Type B pancreatic cell (in vitro differentiated cells): Measurements from ENCODE around the gene COL4A3. TPM values are rescaled to one million over a fixed set of nuclear protein-coding genes. Genes with fewer than 3 reads are reported as not detected.

Source experiments
- DNase-seq: peaks from one replicate; pipeline ENCODE4 v3.0.0; 2021; ENCODE audit warnings: mixed read lengths; ENCODE audit not compliant: unreplicated experiment; ENCODE audit errors: extremely low spot score
- H3K27ac Mint-ChIP-seq: 2 replicates; pipeline ENCODE4 v1.8.0; 2021; ENCODE audit warnings: mild to moderate bottlenecking, mixed read lengths
- H3K27me3 Mint-ChIP-seq: 2 replicates; pipeline ENCODE4 v1.8.0; 2021; ENCODE audit warnings: mixed read lengths
- H3K36me3 Mint-ChIP-seq: 2 replicates; pipeline ENCODE4 v1.8.0; 2021; ENCODE audit warnings: mixed read lengths
- H3K4me1 Mint-ChIP-seq: one replicate; pipeline ENCODE4 v1.8.0; 2021; ENCODE audit warnings: mixed read lengths; ENCODE audit not compliant: unreplicated experiment
- H3K4me3 Mint-ChIP-seq: 2 replicates; pipeline ENCODE4 v1.8.0; 2021; ENCODE audit warnings: mild to moderate bottlenecking, mixed read lengths
- H3K9me3 Mint-ChIP-seq: 2 replicates; pipeline ENCODE4 v1.8.0; 2021; ENCODE audit warnings: mixed read lengths
- total RNA-seq: library from RNA; stranded (reverse); gene quantifications from 2 replicates; pipeline ENCODE4 v1.2.1, GENCODE V29; 2021; ENCODE audit warnings: low replicate concordance
- TF ChIP-seq, protein P1 (sequence below): fragments of 200-600 bp; sonication (generic); conservative IDR thresholded peaks from 2 replicates; pipeline ENCODE4 v1.5.0; 2021; ENCODE audit warnings: antibody characterized with exemption, mild to moderate bottlenecking

COL4A3 gene
- total RNA-seq, 1 donor from 2014 or later, result 0.19 TPM

DNA sequence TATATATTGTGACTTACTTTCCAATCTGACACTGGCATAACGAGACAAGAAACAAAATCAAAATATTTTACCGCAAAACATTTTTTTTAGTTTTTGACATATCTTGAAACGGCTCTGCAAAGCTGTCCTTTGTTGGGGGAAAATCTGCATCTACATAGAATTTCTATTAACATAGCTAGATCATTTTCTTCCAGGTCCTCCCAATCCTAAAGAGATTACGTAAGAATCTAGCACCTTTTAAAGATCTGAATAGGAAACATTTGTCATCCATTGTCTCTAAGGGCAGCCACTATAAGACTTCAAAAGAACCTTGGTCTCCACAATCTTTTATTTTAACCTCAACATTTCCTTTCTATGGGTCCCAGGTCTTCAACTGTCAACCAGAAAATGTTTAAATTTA, 159.4 kb downstream of the COL4A3 start:
- Mint-ChIP-seq H3K9me3 (no peaks in the 10 kb centered on the region), H3K4me3 (peak overlapping the region; percentile 95), H3K4me1 (peaks cover 12% of the 10 kb centered on the region), H3K27me3 (no peaks in the 10 kb centered on the region), H3K36me3 (peaks cover 5% of the 10 kb centered on the region), H3K27ac (no peak overlapping the region)
- TF ChIP-seq, protein P1, sequence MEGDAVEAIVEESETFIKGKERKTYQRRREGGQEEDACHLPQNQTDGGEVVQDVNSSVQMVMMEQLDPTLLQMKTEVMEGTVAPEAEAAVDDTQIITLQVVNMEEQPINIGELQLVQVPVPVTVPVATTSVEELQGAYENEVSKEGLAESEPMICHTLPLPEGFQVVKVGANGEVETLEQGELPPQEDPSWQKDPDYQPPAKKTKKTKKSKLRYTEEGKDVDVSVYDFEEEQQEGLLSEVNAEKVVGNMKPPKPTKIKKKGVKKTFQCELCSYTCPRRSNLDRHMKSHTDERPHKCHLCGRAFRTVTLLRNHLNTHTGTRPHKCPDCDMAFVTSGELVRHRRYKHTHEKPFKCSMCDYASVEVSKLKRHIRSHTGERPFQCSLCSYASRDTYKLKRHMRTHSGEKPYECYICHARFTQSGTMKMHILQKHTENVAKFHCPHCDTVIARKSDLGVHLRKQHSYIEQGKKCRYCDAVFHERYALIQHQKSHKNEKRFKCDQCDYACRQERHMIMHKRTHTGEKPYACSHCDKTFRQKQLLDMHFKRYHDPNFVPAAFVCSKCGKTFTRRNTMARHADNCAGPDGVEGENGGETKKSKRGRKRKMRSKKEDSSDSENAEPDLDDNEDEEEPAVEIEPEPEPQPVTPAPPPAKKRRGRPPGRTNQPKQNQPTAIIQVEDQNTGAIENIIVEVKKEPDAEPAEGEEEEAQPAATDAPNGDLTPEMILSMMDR, result no peak
- no peak for DNase-seq

DNA sequence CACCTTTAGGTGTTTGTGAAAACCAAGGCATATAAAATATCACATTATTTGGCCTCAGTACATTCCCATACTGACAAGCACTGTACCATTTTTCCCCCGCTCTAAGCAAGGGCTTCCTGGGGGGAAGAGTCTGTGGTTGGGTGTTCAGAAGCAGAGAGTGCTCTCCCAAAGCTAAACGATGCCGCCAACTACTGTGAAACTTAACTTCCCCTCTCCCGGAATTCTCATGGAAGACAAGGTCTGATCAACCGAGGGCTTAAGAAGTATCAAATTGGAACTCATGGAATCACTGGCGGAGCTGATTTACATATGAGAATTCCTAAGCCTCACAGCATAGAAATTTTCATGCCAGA, 160.2 kb downstream of the COL4A3 start:
- no peaks in the 10 kb centered on the region for H3K27me3 Mint-ChIP-seq
- peaks cover 12% of the 10 kb centered on the region for H3K4me1 Mint-ChIP-seq
- DNase-seq, result no peak
- H3K4me3 Mint-ChIP-seq, result peak overlapping the region; percentile 95
- TF ChIP-seq, protein P1, result no peak
- no peaks in the 10 kb centered on the region for H3K9me3 Mint-ChIP-seq
- peak overlapping the region; percentile 94 for H3K27ac Mint-ChIP-seq
- H3K36me3 Mint-ChIP-seq, result peaks cover 5% of the 10 kb centered on the region

DNA sequence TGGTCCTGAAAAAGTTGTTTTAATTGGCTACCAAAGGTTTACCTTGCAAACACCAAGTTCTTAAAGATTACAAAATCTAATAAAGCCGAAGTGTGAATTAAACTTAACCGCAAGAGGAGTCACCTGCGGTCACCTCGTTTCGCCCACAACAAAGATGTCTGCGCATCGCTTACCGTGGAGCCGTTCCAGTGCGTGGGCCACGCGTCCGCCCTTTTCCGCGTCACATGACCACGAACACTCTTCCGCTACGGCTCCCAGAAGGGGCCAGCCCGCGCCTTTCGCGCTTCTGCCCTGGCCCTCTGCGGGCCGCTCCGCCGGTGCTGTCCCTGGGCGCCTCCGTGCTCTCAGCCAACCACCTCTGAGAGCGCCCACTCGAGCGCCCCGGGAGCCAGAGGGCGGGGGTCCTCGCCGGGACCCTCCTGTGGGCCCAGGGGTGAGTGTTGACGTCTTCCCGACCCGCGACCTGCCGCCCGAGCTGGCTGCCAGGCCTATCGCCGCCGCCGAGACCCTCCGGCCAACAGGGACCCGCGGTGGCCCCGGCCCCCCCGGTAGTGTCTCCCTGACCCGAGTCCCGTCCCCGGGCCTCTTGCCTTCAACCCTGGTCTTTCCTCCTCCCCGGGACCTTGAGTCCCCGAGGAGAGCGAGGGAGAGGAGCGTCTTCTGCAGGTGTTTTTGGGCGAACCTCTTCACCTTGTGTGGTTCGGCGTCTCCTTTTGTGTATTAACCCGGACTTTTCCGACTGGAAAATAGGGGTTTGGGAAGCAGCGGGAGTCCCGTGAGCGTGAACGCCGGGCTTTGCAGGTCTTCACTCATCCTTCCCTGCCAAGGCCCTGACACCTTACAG, 160.8 kb downstream of the COL4A3 start, which contains the start of gene MFF:
Gene MFF (plus strand): TSS at position 257 of the 844 bp plus-strand sequence. CDS start 5,415 bp downstream, outside the sequence.
- Mint-ChIP-seq H3K36me3 (peaks cover 5% of the 10 kb centered on the region), H3K4me3 (peak within 1 kb of the TSS; percentile 95), H3K4me1 (peaks cover 12% of the 10 kb centered on the region), H3K9me3 (no peaks in the 10 kb centered on the region), H3K27ac (peak within 1 kb of the TSS; percentile 94), H3K27me3 (no peaks in the 10 kb centered on the region)
- TF ChIP-seq, protein P1, result no peak
- peak; percentile 91 for DNase-seq

DNA sequence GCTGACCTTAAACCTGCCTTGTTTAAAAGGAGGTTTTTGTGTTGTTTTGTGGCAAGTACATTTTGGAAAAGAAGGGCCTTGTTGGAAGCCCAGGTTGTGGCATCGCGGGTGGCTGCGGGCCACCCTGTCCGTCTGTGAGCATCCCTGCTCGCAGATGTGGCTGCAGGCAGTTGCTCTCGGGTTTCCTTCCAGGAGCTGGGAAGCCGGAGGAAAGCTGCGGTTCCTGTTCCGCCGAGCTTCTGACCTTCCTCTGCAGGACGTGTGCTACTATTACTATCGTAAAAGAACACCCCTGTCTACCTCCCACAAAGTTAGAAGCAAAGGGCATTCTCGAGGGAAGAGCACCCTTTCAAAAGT, 161.4 kb downstream of the COL4A3 start:
- no peak for DNase-seq

DNA sequence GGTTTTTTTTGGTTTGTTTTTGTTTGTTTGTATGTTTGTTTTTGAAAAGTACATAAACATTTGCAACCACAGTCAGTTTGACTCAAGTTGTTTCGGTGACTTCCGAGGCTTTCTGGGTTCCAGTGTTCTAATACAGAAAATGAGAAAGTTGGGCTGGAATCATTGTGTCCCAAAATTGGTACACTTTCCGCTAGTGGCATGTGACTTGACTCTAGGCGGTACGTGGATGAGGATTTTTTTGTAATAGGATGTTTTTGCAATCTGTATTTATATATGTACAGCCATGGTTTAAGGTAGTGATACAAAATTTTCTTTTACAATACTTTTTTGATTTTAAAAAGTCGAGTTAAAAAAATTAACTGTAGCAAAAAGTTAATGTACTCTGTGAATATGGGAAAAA, 162.4 kb downstream of the COL4A3 start:
- Mint-ChIP-seq H3K4me3 (peak overlapping the region; percentile 95), H3K9me3 (no peaks in the 10 kb centered on the region), H3K27me3 (no peaks in the 10 kb centered on the region), H3K36me3 (peaks cover 14% of the 10 kb centered on the region), H3K27ac (no peak overlapping the region), H3K4me1 (peaks cover 12% of the 10 kb centered on the region)
- TF ChIP-seq, protein P1, result no peak
- no peak for DNase-seq

More for the DNA sequence above, 161.4 kb downstream of the COL4A3 start:
- H3K9me3 Mint-ChIP-seq, result no peaks in the 10 kb centered on the region
- H3K27ac Mint-ChIP-seq, result peak overlapping the region; percentile 94
- no peaks in the 10 kb centered on the region for H3K27me3 Mint-ChIP-seq
- peak overlapping the region; percentile 95 for H3K4me3 Mint-ChIP-seq
- TF ChIP-seq, protein P1, result no peak
- peaks cover 12% of the 10 kb centered on the region for H3K4me1 Mint-ChIP-seq
- peaks cover 8% of the 10 kb centered on the region for H3K36me3 Mint-ChIP-seq
